Measurements from ENCODE around the gene FAM9A.

DNA sequence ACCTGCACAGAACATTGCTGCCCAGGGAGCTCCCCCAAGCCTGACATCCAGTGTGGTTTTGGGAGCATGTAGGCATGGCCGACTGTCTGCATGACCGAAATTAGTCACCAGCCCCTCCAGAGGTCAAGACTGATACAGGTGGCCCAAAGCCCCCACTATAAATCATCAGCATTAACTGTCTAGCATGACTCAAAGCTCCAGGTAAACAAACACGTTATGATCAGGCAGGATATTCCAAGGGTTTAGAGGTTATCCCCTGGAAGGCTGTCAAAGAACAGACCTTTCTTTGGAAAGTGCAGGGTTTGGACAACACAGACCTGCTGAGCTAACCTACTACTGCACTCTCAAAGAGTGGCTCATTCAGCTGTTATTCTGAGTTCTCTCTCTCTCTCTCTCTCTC, 2.1 kb upstream of the FAM9A start:
- TF ChIP-seq EP300 (IDR thresholded peaks at IDR 0.05), result no peak
- TF ChIP-seq CTCF (IDR thresholded peaks at IDR 0.05), result no peak
